HG02973 (cell line): Measurements from ENCODE around the gene DCDC2B.

Experiments
- ATAC-seq: cut with Tn5 transposase; IDR thresholded peaks from one replicate; pipeline ENCODE4 v1.9.1; 2021; ENCODE audit warnings: moderate library complexity; ENCODE audit not compliant: unreplicated experiment

Gene DCDC2B

DNA sequence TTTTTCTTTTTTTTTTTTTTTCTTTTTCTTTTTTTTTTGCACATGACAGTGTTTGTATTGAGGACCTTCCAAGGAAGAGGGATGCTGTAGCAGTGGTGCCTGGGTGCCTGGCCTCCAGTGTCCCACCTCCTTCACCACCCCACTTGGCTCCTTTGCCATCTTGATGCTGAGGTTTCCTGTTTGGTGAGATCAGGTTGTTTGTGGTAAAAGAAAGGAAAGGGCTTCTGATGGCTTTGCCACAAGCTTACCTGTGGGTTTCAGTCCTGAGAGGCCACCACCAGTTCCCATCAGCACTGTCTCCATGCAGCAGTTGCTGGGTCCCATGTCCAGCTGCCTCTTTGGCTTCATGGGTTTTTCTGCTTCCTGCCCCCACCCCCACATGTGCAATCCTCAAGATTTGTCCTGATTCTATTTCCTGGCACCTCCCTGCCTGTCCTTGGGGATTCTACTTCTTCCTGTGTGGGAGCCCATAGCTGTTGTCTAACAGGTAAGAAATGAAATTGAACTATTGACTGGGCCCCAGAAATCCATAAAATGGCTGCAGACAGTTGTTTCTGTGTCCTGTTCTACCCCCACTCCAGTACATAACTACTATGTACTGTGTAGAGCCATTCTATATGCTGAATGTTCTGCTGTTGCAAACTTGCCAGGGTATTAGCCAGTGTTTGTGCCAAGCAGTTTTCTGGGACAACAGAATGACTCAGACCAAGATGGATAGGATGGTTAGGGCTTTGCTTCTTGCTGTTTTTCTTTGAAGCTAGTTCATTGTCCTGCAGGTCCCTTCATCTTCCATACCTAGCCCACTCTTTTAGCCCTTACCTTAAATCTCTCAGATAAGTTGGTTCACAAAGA lies 12.7 kb upstream of the DCDC2B start:
- no peak for ATAC-seq

DNA sequence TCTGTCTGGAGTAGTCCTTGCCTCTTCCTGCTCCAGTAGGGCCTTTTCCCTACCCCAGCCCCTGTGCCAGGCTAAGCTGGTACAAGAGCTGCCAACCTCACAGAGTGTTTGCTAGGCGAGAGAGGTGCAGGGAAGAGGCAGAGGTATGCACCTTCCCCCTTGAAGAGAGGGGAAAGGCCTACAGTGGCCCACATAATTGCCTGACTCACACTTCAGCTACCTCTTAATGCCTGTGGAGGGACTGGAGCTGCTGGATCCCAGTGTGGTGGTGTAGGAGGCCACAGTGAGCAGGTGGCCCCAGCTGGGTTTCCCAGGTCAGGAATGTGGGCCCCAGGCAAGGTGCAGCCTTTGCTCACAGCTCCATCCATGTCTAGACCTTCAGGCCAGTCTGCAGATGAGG lies 11.8 kb upstream of the DCDC2B start:
- ATAC-seq: no peak

DNA sequence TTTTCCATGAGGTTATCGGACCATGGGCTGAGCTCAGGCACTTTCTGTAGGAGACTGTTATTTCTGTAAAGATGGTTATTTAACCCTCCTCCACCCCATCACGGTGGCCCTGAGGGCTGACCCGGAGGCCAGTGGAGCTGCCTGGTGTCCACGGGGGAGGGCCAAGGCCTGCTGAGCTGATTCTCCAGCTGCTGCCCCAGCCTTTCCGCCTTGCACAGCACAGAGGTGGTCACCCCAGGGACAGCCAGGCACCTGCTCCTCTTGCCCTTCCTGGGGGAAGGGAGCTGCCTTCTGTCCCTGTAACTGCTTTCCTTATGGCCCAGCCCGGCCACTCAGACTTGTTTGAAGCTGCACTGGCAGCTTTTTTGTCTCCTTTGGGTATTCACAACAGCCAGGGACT lies 11.1 kb upstream of the DCDC2B start:
- ATAC-seq: no peak

DNA sequence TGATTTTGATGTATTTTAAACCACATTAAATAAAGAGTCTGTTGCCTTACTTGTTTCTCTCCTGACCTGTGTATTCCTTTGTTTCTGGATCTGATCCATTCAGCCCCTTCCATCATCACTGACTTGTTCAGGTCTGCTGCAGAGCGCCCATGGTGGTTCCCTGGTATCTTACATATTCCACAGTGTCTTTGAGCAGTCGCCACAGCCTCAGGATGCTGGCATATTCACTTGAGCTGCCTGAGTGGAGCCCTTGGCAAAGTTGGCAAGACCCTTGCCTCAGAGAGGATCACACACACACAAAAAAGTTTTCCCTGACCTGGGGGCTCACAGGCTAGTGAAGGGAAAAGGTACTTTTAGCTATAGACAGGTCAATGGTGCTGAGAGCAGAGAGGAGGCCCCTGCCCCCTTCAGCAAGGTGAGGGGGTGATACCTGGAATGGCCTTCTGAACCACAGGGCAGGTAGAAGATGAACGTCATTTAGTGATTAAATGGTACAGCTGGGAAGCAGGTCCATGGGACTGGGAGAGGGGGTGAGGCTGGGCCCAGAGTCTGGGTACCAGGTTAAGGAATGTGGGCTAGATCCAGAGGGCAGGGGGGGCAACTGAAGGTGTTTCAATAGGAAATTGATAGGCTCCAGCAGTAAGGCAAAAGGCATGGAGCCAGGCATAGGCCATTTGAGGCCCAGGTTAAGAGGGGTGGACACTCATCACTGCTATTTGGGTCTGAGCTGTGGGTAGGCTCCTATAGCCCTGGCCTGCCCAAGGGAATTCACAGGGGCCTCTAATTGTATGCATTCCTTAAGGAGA lies 10.4 kb upstream of the DCDC2B start:
- no peak for ATAC-seq

DNA sequence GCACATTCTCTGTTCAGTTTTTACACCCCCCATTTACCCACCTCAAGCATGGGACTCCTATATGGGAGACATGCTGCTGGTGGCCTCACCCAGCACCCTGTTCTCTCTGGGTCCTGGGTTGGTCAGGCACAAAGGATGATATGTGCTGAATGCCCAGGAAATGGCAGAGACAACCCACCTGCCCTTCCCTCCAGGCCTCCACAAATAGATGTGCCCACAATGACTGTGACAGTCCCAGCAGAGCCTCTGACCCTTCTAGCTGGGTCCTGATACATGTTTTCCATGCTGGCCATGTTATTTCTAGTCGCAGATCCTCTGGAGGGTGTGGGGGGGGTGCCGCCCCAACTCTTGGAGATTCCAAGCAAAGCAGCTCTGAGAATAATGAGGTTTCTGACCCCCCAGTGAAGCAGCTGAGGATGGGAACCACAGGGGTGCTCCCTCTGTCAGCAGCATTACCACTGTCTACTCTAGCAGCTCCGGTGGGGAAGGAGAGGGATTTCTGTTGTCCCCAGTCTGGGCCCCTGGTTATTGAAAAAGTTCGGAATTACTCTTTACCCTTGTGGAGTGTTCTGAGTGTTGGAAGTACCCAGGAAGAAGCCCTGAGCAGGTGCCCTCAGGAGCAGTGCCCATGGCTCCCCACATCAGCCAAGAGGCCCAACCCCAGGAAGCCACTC lies 9.7 kb upstream of the DCDC2B start:
- no peak for ATAC-seq

DNA sequence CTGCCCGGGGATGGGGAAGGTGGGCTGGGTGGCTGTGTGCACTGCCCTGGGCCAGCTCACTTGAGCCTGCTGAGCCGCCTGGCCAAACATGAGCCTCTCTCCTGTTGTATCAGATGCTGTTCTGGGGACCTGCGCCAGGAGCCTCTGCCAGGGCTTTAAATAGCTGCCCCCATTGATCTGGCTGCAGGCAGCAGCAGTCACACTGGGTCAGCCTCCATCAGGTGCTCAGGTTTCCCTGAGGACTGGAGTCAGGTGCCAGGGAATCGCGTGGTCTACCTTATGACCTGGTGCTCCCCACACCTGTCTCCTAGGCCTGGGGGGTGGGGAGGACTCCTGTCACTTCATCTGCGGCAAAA lies 9.2 kb upstream of the DCDC2B start:
- ATAC-seq: no peak

DNA sequence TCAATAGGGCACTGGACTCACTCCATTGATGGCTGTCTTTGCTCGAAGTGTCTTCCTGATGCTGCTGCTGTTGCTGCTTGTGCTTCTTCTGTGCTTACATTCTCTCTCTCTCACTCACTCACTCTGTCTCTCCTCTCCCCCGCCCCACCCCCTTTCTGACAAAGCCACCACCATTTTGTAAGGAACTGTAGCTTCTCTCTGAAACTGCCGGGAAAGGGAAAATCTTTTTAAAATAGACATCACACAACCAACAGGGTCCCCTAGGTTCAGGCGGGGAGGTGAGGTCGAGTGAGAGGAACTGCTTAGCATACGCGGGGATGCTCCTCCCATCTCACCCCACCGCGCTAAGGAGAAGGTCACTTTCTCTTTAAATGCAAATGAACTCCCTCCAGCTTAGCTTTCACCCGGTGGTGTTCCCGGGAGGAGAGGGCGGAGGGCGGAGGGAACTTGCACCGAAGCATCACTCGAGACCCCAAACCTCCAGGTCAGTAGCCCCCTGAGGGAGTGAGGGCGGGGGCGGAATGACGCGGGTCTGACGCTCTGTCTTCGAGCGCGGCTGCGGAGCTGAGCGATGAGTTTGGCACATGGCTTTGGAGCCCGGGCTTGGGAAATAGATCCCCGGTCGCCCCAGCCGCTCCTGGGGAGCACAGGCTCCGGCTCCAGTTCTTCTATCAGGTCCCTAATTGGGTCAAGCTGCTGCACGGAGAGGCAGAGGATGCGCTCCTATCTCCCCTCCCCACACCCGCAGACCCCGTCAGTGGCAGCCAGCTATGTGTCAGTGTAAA lies 8.5 kb upstream of the DCDC2B start, which contains the start of gene CCDC28B:
Gene CCDC28B, plus strand, starts transcription at position 370 of the 785 bp plus-strand sequence. CDS start 1,341 bp downstream, outside the sequence.
- no peak for ATAC-seq

DNA sequence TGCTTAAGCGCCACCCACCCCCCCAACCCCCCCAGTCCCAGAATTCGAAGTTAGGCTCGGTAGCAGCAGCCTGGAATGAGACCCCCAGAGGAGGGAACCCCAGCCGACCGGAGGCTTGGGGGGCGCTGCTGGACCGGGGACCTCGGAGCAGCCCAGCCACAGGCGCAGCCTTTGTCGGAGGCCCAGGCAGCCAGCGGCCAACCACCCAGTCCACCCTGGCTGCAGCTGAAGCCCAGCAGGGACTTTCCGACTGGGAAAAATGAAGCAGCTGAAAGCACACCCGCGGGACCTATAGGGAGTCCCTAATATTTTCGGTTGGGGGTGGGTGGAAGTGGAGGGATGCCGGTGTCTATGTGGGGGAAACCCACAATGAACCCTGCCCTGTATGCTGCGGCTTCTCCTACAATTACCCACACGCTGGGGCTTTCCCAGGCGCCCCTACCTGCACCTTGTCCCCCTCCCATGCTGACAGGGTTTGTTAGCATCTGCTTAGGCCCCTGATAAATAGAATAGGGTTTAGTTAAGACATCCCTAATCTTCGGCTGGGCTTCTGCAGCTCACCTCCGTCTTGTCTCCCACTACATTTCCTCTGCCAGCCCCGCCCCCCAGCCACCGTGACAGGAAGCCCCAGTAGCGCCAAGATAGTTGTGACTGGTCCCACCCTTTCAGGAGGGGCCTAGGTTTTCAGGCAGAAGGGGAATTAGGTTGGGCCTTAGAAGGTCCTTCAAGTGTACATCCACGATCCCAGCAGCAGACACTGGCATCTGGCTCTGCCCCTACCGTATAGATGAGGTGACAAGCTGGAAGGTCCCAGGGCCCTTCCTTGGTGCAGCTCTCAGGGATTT lies 7.7 kb upstream of the DCDC2B start:
- peak; percentile 30 for ATAC-seq

DNA sequence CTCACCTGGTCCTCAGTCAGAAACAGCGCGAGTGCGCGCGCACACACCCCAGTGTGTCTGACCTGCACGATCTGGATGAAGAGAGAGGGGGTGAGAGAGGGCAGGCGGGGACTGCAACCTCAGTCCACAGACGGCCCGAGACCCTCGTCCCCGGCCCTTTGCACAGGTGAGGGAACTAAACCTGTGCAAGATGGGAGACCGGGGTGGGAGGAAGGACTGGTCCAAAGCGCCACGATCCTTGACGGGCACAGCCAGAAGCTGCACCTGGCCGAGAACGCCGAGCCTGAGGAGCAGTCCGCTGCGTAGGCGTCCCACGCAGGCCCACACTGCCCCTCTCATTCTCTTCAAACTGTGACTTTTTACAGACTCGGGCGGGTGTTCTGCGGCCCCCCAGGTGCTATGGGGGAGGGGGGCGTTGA lies 3.9 kb upstream of the DCDC2B start:
- no peak for ATAC-seq

DNA sequence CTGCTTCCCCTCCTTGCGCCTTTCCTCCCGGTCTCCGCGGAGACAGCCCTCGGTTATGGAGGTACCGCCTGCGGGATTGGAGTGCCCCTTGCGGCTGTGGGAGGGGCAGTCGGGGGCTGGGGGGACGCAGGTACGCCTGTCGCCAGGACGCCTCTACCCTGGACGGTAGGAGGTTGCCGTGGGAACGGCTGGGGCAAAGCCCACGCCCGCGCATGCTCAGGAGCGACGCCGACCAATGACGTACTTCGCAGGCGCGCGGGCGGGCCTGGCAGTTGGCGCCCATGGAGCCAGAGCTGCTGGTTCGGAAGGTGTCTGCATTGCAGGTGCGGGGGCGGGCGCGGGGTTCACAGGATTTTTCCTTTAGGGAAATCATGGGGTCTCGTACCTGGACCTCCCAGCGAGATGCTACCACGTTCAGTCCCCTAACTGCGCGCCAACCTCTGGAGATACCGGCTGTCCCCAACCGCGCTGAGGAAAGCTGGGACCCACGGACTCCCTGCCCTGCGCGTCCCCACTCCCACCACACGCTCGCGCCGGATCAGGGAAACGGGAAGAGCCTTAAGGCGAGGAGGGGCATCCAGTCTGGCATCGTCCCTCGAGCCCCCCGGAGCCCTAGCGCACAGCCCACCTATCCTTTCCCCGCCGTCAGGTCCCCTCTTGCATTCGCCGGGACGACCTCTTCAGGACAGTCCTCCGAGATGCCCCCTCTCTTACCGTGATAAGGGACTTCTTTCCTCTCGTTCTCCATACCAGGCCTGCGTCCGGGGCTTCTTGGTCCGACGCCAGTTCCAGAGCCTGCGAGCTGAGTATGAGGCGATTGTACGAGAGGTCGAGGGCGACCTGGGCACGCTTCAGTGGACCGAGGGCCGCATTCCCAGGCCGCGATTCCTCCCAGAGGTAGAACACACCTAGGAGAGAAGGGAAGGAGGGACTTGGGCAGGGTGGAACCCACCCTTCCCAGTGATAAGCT lies 3.2 kb upstream of the DCDC2B start, which contains the start of gene IQCC:
Gene IQCC, plus strand, starts transcription at position 271 of the 970 bp plus-strand sequence. Its CDS starts 11 bp downstream, at position 282.
- ATAC-seq: peak; percentile 45

DNA sequence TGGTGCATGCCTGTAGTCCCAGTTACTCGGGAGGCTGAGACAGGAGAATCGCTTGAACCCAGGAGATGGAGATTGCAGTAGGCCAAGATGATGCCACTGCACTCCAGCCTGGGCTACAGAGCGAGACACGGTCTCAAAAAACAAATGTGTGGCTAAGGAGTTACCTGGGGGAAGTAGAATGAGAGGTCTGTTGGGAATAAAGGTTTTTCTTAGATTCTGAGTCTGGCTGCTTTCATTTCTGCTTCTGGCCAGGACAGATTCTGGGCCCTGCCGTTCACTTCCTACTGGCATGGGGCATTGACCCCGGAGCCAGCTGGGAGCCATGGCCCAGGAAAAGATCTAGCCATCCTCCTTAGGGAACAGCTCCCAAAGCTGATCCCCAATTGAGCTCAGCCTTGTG lies 420 bp upstream of the DCDC2B start:
- ATAC-seq: no peak

DNA sequence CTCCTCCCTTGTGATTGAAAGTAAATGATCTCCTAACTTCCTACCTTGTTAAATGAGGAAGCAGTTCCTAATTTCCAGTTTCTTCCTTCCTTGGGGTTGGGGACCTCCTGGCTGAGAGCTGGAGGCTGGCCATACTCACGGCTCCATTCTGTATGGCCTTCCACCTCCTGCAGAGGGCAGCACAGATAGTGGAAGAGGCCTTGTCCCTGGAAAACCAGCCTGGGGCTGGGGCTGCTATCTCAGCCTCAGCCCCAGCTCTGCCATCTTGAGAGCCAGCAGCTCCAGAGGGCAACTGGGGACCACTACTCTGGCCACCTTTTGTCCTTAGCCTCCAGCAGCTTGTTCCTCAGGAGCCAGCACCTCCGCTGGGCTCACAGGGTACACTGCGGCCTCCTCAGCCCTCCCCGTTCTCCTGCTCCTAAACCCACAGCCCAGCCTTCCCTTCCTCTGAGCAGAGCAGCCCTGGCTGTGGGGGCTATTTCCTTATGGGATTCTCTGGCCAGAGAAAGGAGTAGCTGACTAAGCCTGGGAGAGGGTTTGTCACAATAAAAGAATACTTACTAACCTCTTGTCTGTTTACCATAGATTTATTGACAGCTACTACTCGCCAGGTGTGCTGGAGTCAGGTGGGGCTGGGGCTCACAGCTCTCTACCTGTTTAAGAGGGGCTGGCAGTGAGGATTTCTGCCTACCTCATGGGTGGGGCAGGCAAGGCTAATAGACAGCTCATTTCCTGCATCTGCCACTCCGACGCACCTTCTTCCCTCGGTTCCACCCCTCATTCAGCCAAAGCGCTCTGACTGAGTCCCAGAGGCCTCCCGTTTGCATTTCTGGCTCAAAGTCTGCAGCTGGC lies 7.0 kb downstream of the DCDC2B start:
- no peak for ATAC-seq

DNA sequence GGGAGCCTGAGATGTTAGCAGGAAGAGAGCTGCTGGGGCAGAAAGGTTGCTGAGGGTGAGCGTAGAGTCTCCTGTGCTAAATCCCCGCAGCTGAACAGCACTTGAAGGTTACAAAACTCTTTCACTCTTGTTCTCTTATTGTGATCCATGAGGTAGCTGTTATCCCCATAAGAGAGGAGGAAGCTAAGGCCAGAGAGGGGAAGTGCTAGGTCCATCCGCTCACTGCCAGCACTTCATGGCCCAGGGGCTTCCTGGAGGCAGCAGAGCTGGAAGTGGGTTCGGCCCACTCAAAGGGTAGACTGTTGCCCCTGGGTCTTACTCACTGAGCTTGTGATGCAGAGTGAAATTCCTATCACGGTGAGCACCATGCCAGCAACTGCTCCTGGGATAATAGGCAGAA lies 7.7 kb downstream of the DCDC2B start:
- no peak for ATAC-seq

DNA sequence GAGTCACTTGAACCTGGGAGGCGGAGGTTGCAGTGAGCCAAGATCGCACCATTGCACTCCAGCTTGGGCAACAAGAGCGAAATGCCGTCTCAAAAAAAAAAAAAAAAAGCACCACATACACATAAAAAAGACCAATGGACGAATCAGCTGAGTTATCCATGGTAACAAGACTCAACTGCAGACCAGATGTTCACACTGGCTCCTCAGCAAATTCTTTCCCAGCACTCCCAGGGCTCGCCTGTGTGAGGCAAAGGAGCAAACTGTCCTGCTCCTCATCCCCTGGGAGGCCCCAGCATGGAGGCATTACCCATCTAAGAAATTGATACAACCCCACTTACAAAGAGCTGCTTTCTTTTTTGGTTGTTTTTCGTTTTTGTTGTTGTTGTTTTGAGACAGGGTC lies 10.1 kb downstream of the DCDC2B start:
- no peak for ATAC-seq

DNA sequence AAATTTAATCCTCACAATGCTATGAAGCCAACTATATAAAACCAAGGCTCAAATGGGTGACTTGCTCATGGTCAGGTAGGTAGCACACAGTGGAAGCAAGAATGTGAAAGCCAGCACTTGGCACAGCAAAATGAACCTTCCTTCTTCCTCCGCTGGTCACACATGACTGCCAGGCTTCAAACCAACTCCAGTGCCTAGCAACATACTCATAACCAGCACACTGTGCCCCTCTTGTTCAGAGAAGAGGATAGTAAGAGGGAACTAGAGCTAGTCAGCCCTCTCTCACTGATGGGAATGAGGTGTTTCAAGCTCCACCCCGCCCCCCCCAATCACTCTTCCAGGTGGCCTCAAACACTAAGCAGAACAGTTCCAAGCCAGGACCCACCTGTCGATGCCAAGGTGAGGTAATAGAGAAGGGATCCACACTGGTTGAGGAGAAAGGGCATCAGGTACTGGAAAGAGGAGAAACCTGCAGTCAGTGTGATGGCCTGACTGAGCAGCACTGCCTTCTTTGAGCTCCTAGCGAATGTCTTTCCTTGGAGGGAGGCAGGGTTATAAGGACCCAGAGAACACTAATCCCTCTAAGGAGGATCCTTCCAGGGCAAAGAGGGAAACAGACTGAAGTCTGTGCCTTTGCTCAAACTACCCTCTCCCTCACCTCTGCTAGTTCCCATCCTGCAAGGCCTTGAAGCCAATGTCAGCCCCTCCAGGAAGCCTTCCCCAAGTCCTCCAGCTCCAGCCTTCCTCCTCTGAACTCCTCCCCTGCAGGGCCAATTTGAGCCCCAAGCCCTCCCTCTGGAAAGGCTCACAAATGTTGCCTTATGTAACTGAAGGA lies 12.1 kb downstream of the DCDC2B start:
- ATAC-seq: no peak

DNA sequence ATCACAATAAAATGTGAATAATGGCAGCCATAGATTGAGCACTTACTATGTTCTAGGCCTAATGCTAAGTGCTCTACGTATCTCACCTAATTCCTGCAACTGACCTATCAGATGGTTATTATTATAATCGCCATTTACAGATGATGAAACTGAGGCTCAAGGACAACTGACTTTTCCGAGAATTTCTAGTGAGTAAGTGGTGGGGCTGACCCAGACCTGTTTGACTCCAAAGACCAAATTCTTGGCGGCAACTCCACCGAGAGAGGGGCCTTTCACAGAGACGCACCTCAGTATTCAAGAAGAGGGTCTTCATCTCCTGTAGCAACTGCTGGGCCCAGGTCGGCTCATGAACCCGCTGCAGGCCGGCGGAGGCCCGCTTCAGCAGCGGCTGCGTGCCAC lies 12.7 kb downstream of the DCDC2B start:
- ATAC-seq: no peak
